Measurements from ENCODE around the gene NUP205. TPM values are rescaled to one million over a fixed set of nuclear protein-coding genes. Genes with fewer than 3 reads are reported as not detected.
A peak's percentile ranks its signal among the peaks of the same experiment; 100 is the strongest.

NUP205 gene
- total and polyA plus RNA-seq, 2 of the 13 experiments (the other 11 are each of a cell fraction or from before 2014, with no cell fraction given), result 46.2 to 87.2 TPM

DNA sequence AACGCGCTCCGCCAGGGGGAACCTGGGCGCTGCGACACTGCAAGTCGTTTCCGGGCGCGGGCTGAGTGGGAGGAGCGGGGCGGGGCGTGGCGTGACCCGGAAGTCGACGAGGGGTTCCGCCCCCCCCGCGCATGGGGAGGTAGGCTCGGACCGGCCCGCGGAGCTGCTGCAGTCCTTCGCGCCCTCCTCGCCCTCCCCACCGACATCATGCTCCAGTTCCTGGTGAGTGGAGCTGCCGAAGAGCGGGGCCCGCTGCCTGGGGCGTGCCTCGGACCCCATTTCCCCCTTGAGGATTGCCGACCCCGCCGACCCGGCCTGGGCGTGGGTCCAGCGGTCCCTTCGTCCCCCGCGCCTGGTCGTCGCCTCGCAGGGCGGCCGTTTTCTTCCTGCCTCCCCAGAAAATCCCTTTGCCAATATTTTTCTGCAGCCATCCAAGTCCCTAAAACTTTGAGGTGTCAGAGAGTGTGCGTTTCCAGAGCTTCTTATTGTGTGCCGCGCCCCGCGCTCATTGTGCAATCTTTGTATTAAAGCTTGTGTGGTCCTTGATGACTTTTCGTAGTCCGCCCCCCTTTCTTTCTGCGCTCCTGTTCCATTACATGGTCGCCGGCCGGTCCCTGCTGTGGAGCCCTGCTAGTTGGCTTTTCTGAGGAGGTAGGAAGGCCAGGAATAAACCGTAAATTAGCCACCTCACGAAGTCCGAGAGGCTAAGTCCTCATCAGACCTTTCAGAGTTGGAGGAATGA lies 104.8 kb downstream of the NUP205 start, which contains the start of gene STMP1 (continued):
- TF ChIP-seq YEATS4 (CRISPR knock-in tag; IDR thresholded peaks at IDR 0.05; ENCODE audit: borderline replicate concordance) (peak; percentile 95), RBM39 (IDR thresholded peaks at IDR 0.05; ENCODE audit: low read depth, low read length, poor library complexity, severe bottlenecking) (peak; percentile 91), DRAP1 (CRISPR knock-in tag; IDR thresholded peaks at IDR 0.05) (peak; percentile 74), NFRKB (IDR thresholded peaks at IDR 0.05) (no peak), MTA3 (CRISPR knock-in tag; IDR thresholded peaks at IDR 0.05) (no peak), MTA1 (CRISPR knock-in tag; IDR thresholded peaks at IDR 0.05; ENCODE audit: borderline replicate concordance) (0 out of 2 replicates have a peak, but pooled peaks have one; percentile 49), ZNF687 (CRISPR knock-in tag; IDR thresholded peaks at IDR 0.05) (peak; percentile 95), HMG20A (CRISPR knock-in tag; IDR thresholded peaks at IDR 0.05; ENCODE audit: borderline replicate concordance) (no peak), ZNF20 (CRISPR knock-in tag; IDR thresholded peaks at IDR 0.05) (no peak), NFKB2 (CRISPR knock-in tag; IDR thresholded peaks at IDR 0.05; ENCODE audit: borderline replicate concordance) (peak; percentile 94; the same call in 1 of the 2 replicates), HOXD1 (CRISPR knock-in tag; IDR thresholded peaks at IDR 0.05) (peak; percentile 93), ZNF644 (CRISPR knock-in tag; IDR thresholded peaks at IDR 0.05; ENCODE audit: low read depth) (no peak), MED8 (CRISPR knock-in tag; IDR thresholded peaks at IDR 0.05; ENCODE audit: insufficient replicate concordance) (no peak), MTF1 (CRISPR knock-in tag; IDR thresholded peaks at IDR 0.05) (peak; percentile 41; the same call in 1 of the 2 replicates), TFDP1 (CRISPR knock-in tag; IDR thresholded peaks at IDR 0.05; ENCODE audit: borderline replicate concordance) (peak; percentile 85; the same call in 1 of the 2 replicates), FOXK2 (IDR thresholded peaks at IDR 0.05) (no peak), HDAC1 (CRISPR knock-in tag; IDR thresholded peaks at IDR 0.05) (peak; percentile 89)
- TF ChIP-seq, protein P1, sequence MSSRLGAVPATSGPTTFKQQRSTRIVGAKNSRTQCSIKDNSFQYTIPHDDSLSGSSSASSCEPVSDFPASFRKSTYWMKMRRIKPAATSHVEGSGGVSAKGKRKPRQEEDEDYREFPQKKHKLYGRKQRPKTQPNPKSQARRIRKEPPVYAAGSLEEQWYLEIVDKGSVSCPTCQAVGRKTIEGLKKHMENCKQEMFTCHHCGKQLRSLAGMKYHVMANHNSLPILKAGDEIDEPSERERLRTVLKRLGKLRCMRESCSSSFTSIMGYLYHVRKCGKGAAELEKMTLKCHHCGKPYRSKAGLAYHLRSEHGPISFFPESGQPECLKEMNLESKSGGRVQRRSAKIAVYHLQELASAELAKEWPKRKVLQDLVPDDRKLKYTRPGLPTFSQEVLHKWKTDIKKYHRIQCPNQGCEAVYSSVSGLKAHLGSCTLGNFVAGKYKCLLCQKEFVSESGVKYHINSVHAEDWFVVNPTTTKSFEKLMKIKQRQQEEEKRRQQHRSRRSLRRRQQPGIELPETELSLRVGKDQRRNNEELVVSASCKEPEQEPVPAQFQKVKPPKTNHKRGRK (CRISPR knock-in tag; IDR thresholded peaks at IDR 0.05), result no peak
- TF ChIP-seq, protein P2, sequence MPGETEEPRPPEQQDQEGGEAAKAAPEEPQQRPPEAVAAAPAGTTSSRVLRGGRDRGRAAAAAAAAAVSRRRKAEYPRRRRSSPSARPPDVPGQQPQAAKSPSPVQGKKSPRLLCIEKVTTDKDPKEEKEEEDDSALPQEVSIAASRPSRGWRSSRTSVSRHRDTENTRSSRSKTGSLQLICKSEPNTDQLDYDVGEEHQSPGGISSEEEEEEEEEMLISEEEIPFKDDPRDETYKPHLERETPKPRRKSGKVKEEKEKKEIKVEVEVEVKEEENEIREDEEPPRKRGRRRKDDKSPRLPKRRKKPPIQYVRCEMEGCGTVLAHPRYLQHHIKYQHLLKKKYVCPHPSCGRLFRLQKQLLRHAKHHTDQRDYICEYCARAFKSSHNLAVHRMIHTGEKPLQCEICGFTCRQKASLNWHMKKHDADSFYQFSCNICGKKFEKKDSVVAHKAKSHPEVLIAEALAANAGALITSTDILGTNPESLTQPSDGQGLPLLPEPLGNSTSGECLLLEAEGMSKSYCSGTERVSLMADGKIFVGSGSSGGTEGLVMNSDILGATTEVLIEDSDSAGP (CRISPR knock-in tag; IDR thresholded peaks at IDR 0.05; ENCODE audit: borderline replicate concordance), result peak; percentile 95
- TF ChIP-seq, protein P3, sequence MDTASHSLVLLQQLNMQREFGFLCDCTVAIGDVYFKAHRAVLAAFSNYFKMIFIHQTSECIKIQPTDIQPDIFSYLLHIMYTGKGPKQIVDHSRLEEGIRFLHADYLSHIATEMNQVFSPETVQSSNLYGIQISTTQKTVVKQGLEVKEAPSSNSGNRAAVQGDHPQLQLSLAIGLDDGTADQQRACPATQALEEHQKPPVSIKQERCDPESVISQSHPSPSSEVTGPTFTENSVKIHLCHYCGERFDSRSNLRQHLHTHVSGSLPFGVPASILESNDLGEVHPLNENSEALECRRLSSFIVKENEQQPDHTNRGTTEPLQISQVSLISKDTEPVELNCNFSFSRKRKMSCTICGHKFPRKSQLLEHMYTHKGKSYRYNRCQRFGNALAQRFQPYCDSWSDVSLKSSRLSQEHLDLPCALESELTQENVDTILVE (CRISPR knock-in tag; IDR thresholded peaks at IDR 0.05), result peak; percentile 38

Measured in HepG2 (cell line).